Spleen (tissue), 11 donors: Measurements from ENCODE around the gene RPS6KA6. TPM values are rescaled to one million over a fixed set of nuclear protein-coding genes. Genes with fewer than 3 reads are reported as not detected.

Experiments used
- DNase-seq: peaks from one replicate; pipeline ENCODE4 v3.0.0-alpha.2; 2020
- H3K27ac ChIP-seq, 8 donors: fragments of 200-600 bp; sonication (generic) in 7 of 8; 1 replicate in 4 of 8; 2 replicates in 4 of 8; pipeline versions ENCODE4 v1.5.0 to v1.8.0; 2016 to 2021; ENCODE audit warnings: inconsistent platforms in 4 of 8, mild to moderate bottlenecking in 4 of 8, moderate library complexity in 1 of 8
- H3K27me3 ChIP-seq, 7 donors: fragments of 200-600 bp; sonication (generic) in 6 of 7; replicated peaks in 1 of 7; 1 replicate in 4 of 7; 2 replicates in 3 of 7; pipeline versions ENCODE4 v1.5.0 to v1.8.0; 2016 to 2021; ENCODE audit warnings: inconsistent platforms in 3 of 7, mild to moderate bottlenecking in 1 of 7
- H3K36me3 ChIP-seq, 6 donors: fragments of 200-600 bp; sonication (generic) in 5 of 6; 1 replicate in 4 of 6; 2 replicates in 2 of 6; pipeline versions ENCODE4 v1.5.0 to v1.8.0; 2016 to 2021; ENCODE audit warnings: inconsistent platforms in 2 of 6
- H3K4me1 ChIP-seq, 6 donors: fragments of 200-600 bp; sonication (generic) in 5 of 6; 1 replicate in 3 of 6; 2 replicates in 3 of 6; pipeline versions ENCODE4 v1.5.0 to v1.8.0; 2016 to 2021; ENCODE audit warnings: inconsistent platforms in 3 of 6
- H3K4me3 ChIP-seq, 8 donors: fragments of 200-600 bp; sonication (generic) in 7 of 8; 1 replicate in 4 of 8; 2 replicates in 4 of 8; pipeline versions ENCODE4 v1.5.0 to v1.8.0; 2016 to 2021; ENCODE audit warnings: inconsistent platforms in 4 of 8, mild to moderate bottlenecking in 4 of 8, moderate library complexity in 2 of 8
- H3K9me3 ChIP-seq, 8 donors: fragments of 200-600 bp; sonication (generic) in 7 of 8; 1 replicate in 4 of 8; 2 replicates in 4 of 8; pipeline versions ENCODE4 v1.5.0 to v1.8.0; 2016 to 2021; ENCODE audit warnings: inconsistent platforms in 4 of 8
- CTCF ChIP-seq, 11 experiments: fragments of 200-600 bp in 7 of 11; fragments of 450-650 bp in 4 of 11; sonication (generic) in 4 of 11; IDR thresholded peaks in 8 of 11; conservative IDR thresholded peaks in 3 of 11; 1 replicate in 7 of 11; 2 replicates in 4 of 11; pipeline versions ENCODE4 v1.4.0 to v1.8.0; 2016 to 2021; ENCODE audit warnings: antibody characterized with exemption in 11 of 11, inconsistent platforms in 4 of 11, mild to moderate bottlenecking in 1 of 11
- POLR2A ChIP-seq, 3 donors: fragments of 450-650 bp; IDR thresholded peaks; one replicate each; pipeline ENCODE4 v1.5.1; 2017; ENCODE audit warnings: antibody characterized with exemption in 3 of 3, mild to moderate bottlenecking in 1 of 3
- POLR2AphosphoS5 ChIP-seq, 3 donors: sonication (generic); formaldehyde crosslinking; IDR thresholded peaks; one replicate each; pipeline ENCODE4 v1.5.1; 2017; ENCODE audit warnings: antibody characterized with exemption in 3 of 3
- WGBS, 5 donors: extraction: QIAGEN DNeasy Blood & Tissue Kit in 3 of 5; methylation state at CpG; one replicate each; pipeline versions ENCODE4 v1.1.5 to v1.1.7; 2013 to 2018; 5-methylcytosine and 5-hydroxymethylcytosine counted together
- intact Hi-C: fragments of 100-400 bp; cut with DNase I; formaldehyde crosslinking; loops from one replicate; pipeline ENCODE4 v1.15.0; 2023; ENCODE audit warnings: low total_unique reads
- polyA plus RNA-seq, 3 donors: library from polyadenylated mRNA; stranded (reverse); fragments of 200-250 nt; gene quantifications; one replicate each; pipeline ENCODE4 v1.2.1, GENCODE V29; 2013
- total RNA-seq, 7 donors: library from RNA; depleted of rRNA in 3 of 7; stranded (reverse); fragments of >200 nt in 3 of 7; fragmentation: NEBNext Ultra II Directional in 4 of 7; extraction: Animal tissue kit (Norgen Biotek cat#: 25700) in 4 of 7; gene quantifications; one replicate each; pipeline versions ENCODE4 v1.1.0 to v1.2.1, GENCODE V29; 2016 to 2021
- donor health status: healthy with polysubstance abuse.
- donor health status: DM: no; HTN: no; CAD: no; lungs with moderate emphysema.
- donor health status: DM: no; HTN: no; CAD: no.
- donor health status: Bipolar disorder and iron deficiency.
- donor health status: healthy.
- donor health status: DM: no; HTN: no; CAD: no.
- donor health status: DM: yes; HTN: yes; CAD: no.

The RPS6KA6 gene
- total and polyA plus RNA-seq, 10 donors: 0.12 to 1.5 (median 1.2) TPM

GRCh38 chrX:84189125-84189524, 1.1 kb upstream of the RPS6KA6 start:
- Histone ChIP-seq H3K4me1 (peaks cover 0 to 5% (median 0%) of the 10 kb centered on the region in 6 donors), H3K4me3 (no peak overlapping the region), H3K9me3 (no peaks in the 10 kb centered on the region), H3K36me3 (no peaks in the 10 kb centered on the region), H3K27me3 (peaks cover 0 to 15% (median 0%) of the 10 kb centered on the region in 7 donors), H3K27ac (no peak overlapping the region)
- TF ChIP-seq CTCF (IDR thresholded peaks at IDR 0.05 in 8 of 11, conservative IDR thresholded peaks at IDR 0.05 in 3 of 11) (no peak), POLR2AphosphoS5 (IDR thresholded peaks at IDR 0.05) (no peak), POLR2A (IDR thresholded peaks at IDR 0.05) (no peak)
- DNase-seq: no peak
- 57 to 66% (median 62%) methylated on average over 6 of the region's 6 CpGs for WGBS, 5 donors
- intact Hi-C loops: no loop called here

GRCh38 chrX:84188320-84188834, 378 bp upstream of the RPS6KA6 start:
- no peak for TF ChIP-seq CTCF (IDR thresholded peaks at IDR 0.05 in 8 of 11, conservative IDR thresholded peaks at IDR 0.05 in 3 of 11)
- TF ChIP-seq POLR2AphosphoS5 (IDR thresholded peaks at IDR 0.05): peak in 1 of 3 donors; percentile 31
- 9 to 34% (median 17%) methylated on average over 2 to 19 of the region's 19 CpGs for WGBS, 5 donors
- Histone ChIP-seq H3K27me3 (peaks cover 0 to 15% (median 0%) of the 10 kb centered on the region in 7 donors), H3K4me1 (peaks cover 0 to 5% (median 0%) of the 10 kb centered on the region in 6 donors), H3K4me3 (peak overlapping the region; percentile 20 to 68 (median 39)), H3K9me3 (no peaks in the 10 kb centered on the region), H3K27ac (peak overlapping the region in 3 of 8 donors; percentile 5 to 50 (median 48)), H3K36me3 (no peaks in the 10 kb centered on the region)
- intact Hi-C loops: no loop called here
- no peak for DNase-seq

GRCh38 chrX:84186603-84187532, 1.1 kb downstream of the RPS6KA6 start:
- intact Hi-C loops: no loop called here
- peak overlapping the region in 3 of 8 donors; percentile 46 to 50 (median 48) for H3K27ac ChIP-seq
- peak overlapping the region; percentile 20 to 68 (median 39) for H3K4me3 ChIP-seq
- no peaks in the 10 kb centered on the region for H3K9me3 ChIP-seq
- peaks cover 0 to 5% (median 0%) of the 10 kb centered on the region in 6 donors for H3K4me1 ChIP-seq
- no peak for DNase-seq
- H3K36me3 ChIP-seq: no peaks in the 10 kb centered on the region
- H3K27me3 ChIP-seq: peaks cover 0 to 15% (median 0%) of the 10 kb centered on the region in 7 donors
- 10 to 36% (median 14%) methylated on average over 15 to 28 of the region's 28 CpGs for WGBS, 5 donors
- no peak for TF ChIP-seq POLR2AphosphoS5 (IDR thresholded peaks at IDR 0.05)
- no peak for TF ChIP-seq POLR2A (IDR thresholded peaks at IDR 0.05)
- TF ChIP-seq CTCF (IDR thresholded peaks at IDR 0.05 in 8 of 11, conservative IDR thresholded peaks at IDR 0.05 in 3 of 11): no peak

GRCh38 chrX:84182516-84182915, 5.5 kb downstream of the RPS6KA6 start:
- DNase-seq: no peak
- TF ChIP-seq POLR2A (IDR thresholded peaks at IDR 0.05): no peak
- TF ChIP-seq POLR2AphosphoS5 (IDR thresholded peaks at IDR 0.05): no peak
- no peak for TF ChIP-seq CTCF (IDR thresholded peaks at IDR 0.05 in 8 of 11, conservative IDR thresholded peaks at IDR 0.05 in 3 of 11)
- H3K27ac ChIP-seq: no peak overlapping the region
- no peaks in the 10 kb centered on the region for H3K9me3 ChIP-seq
- peaks cover 0 to 5% (median 0%) of the 10 kb centered on the region in 7 donors for H3K27me3 ChIP-seq
- WGBS, 5 donors: 62 to 95% (median 77%) methylated on average over 2 of the region's 2 CpGs
- H3K4me1 ChIP-seq: peaks cover 0 to 5% (median 0%) of the 10 kb centered on the region in 6 donors
- H3K36me3 ChIP-seq: no peaks in the 10 kb centered on the region
- no peak overlapping the region for H3K4me3 ChIP-seq
- intact Hi-C loops: no loop called here
